PC-3 (cell line): Measurements from ENCODE around the gene IPCEF1.

Source experiments
- EZH2 ChIP-seq: fragments of 300-600 bp; sonication (generic); IDR thresholded peaks from one replicate; pipeline ENCODE4 v1.6.1; 2017; ENCODE audit warnings: antibody characterized with exemption, mild to moderate bottlenecking, low read length; ENCODE audit not compliant: unreplicated experiment
- TF ChIP-seq, protein P1 (sequence below): fragments of 300-600 bp; sonication (generic); conservative IDR thresholded peaks from 2 replicates; pipeline ENCODE4 v1.5.1; 2017; ENCODE audit warnings: antibody characterized with exemption, low read depth, mild to moderate bottlenecking, low read length

DNA sequence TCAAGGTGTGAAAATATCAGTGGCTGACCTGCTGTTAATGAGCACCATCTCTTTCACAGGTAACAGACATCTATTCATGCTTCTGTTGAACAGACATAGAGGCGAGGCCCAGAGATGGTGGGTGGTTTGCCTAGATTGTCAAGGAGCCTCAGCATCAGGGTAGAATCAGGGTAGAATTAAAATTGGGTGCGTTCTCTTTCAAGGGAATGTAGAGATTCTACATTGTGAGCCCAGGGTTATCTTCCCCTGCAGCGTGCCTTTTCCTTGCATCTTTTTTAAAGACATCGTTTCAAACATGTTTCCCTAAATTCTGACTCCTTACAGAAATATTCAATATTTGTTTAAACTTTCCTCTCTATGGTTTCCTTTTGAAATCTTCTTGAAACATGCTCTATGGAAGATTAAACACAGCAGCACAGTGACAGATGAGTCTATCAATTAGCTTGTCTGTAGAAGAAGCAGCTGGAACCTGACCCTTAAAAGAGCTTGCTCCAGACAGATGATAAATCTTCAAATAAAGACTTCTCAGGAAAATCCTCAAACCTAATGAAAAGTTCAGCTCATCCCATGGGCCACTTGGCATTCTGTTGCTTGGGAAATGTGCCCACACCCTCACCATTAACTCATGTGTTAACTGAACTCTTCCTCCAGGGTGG is 119.8 kb downstream of the IPCEF1 start:
- TF ChIP-seq, protein P1, sequence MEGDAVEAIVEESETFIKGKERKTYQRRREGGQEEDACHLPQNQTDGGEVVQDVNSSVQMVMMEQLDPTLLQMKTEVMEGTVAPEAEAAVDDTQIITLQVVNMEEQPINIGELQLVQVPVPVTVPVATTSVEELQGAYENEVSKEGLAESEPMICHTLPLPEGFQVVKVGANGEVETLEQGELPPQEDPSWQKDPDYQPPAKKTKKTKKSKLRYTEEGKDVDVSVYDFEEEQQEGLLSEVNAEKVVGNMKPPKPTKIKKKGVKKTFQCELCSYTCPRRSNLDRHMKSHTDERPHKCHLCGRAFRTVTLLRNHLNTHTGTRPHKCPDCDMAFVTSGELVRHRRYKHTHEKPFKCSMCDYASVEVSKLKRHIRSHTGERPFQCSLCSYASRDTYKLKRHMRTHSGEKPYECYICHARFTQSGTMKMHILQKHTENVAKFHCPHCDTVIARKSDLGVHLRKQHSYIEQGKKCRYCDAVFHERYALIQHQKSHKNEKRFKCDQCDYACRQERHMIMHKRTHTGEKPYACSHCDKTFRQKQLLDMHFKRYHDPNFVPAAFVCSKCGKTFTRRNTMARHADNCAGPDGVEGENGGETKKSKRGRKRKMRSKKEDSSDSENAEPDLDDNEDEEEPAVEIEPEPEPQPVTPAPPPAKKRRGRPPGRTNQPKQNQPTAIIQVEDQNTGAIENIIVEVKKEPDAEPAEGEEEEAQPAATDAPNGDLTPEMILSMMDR, result no peak
- TF ChIP-seq EZH2, result no peak
